Naive thymus-derived CD4-positive, alpha-beta T cell (primary cell): ENCODE measurements around the gene ATP11A. TPM values are rescaled to one million over a fixed set of nuclear protein-coding genes. Genes with fewer than 3 reads are reported as not detected.
A peak's percentile ranks its signal among the peaks of the same experiment; 100 is the strongest.

Source experiments
- ATAC-seq: fragments of 150-1000 bp; cut with Tn5 transposase; 2 replicates; pipeline ENCODE4 v1.10.0; 2021; ENCODE audit warnings: mild to moderate bottlenecking, moderate library complexity
- CTCF ChIA-PET: fragments of 350-600 bp; sonication (Branson Sonifier 250); formaldehyde crosslinking; loops from one replicate; lab custom pipeline; 2021; ENCODE audit warnings: antibody characterized with exemption; lab: Charles Lee
- POLR2A ChIA-PET: fragments of 350-600 bp; sonication (Branson Sonifier 250); formaldehyde crosslinking; loops from one replicate; lab custom pipeline; 2021; ENCODE audit warnings: antibody characterized with exemption, inconsistent platforms; lab: Charles Lee
- DNase-seq, 9 donors: peaks; one replicate each; pipeline versions ENCODE4 v3.0.0 to v3.0.0-alpha.2; 2020 to 2022; ENCODE audit warnings: mixed read lengths in 1 of 9
- H3K27ac ChIP-seq: one replicate; pipeline ENCODE4 v1.7.0; 2013; ENCODE audit warnings: mild to moderate bottlenecking, low read depth, low read length, moderate library complexity
- H3K27me3 ChIP-seq, 2 donors: one replicate each; pipeline ENCODE4 v1.7.0; 2013; ENCODE audit warnings: low read length in 2 of 2, mild to moderate bottlenecking in 2 of 2, moderate library complexity in 2 of 2; ENCODE audit not compliant: control insufficient read depth in 2 of 2, insufficient read depth in 2 of 2
- H3K36me3 ChIP-seq, 3 experiments: 1 replicate in 2 of 3; 2 replicates in 1 of 3; pipeline ENCODE4 v1.7.0; 2013; ENCODE audit warnings: low read length in 3 of 3, mild to moderate bottlenecking in 3 of 3, moderate library complexity in 1 of 3; ENCODE audit not compliant: insufficient read depth in 3 of 3, control insufficient read depth in 2 of 3
- H3K4me1 ChIP-seq, 2 donors: one replicate each; pipeline ENCODE4 v1.7.0; 2013; ENCODE audit warnings: low read length in 2 of 2, mild to moderate bottlenecking in 2 of 2, moderate library complexity in 1 of 2; ENCODE audit not compliant: control insufficient read depth in 2 of 2, insufficient read depth in 2 of 2
- H3K4me3 ChIP-seq: 2 replicates; pipeline ENCODE4 v1.7.0; 2013; ENCODE audit warnings: mild to moderate bottlenecking, low read length
- H3K9me3 ChIP-seq, 3 experiments: 1 replicate in 2 of 3; 2 replicates in 1 of 3; pipeline ENCODE4 v1.7.0; 2013; ENCODE audit warnings: low read length in 3 of 3; ENCODE audit not compliant: control insufficient read depth in 2 of 3
- H3K27ac Mint-ChIP-seq, 9 donors: one replicate each; pipeline ENCODE4 v1.8.0; 2020 to 2022; ENCODE audit warnings: mixed read lengths in 9 of 9, mild to moderate bottlenecking in 8 of 9, moderate library complexity in 5 of 9, inconsistent platforms in 2 of 9
- H3K27me3 Mint-ChIP-seq, 5 donors: one replicate each; pipeline ENCODE4 v1.8.0; 2021 to 2022; ENCODE audit warnings: mixed read lengths in 5 of 5, mild to moderate bottlenecking in 1 of 5
- H3K36me3 Mint-ChIP-seq, 5 donors: one replicate each; pipeline ENCODE4 v1.8.0; 2020 to 2022; ENCODE audit warnings: mixed read lengths in 5 of 5, mild to moderate bottlenecking in 3 of 5, inconsistent platforms in 1 of 5
- H3K4me1 Mint-ChIP-seq, 7 donors: one replicate each; pipeline ENCODE4 v1.8.0; 2020 to 2022; ENCODE audit warnings: mixed read lengths in 7 of 7, mild to moderate bottlenecking in 3 of 7, inconsistent platforms in 1 of 7
- H3K4me3 Mint-ChIP-seq, 10 donors: one replicate each; pipeline ENCODE4 v1.8.0; 2020 to 2022; ENCODE audit warnings: mild to moderate bottlenecking in 10 of 10, mixed read lengths in 10 of 10, moderate library complexity in 6 of 10, inconsistent platforms in 2 of 10
- H3K9me3 Mint-ChIP-seq, 11 donors: one replicate each; pipeline ENCODE4 v1.8.0; 2020 to 2022; ENCODE audit warnings: mixed read lengths in 11 of 11, mild to moderate bottlenecking in 4 of 11, inconsistent platforms in 1 of 11, moderate library complexity in 1 of 11
- intact Hi-C, 2 donors: fragments of 100-400 bp; cut with micrococcal nuclease; formaldehyde crosslinking; loops; one replicate each; pipeline ENCODE4 v1.15.1; 2023
- polyA plus RNA-seq, 2 donors: library from polyadenylated mRNA; unstranded; fragments of 300-500 nt; fragmentation: Illumina TruSeq; gene quantifications; one replicate each; pipeline ENCODE4 v1.2.3, GENCODE V29; 2021
- total RNA-seq, 6 experiments: library from RNA in 5 of 6; stranded (reverse) in 5 of 6; gene quantifications; 1 replicate in 5 of 6; 2 replicates in 1 of 6; pipeline ENCODE4 v1.2.3 and lab custom pipeline; 2021 to 2026

The ATP11A gene
- total and polyA plus RNA-seq, 7 experiments from 2014 or later = 4.3 to 111 (median 58.5) TPM

GRCh38 chr13:112854321-112854720, 164.5 kb downstream of the ATP11A start:
- DNase-seq (no peak), ATAC-seq (no peak)
- H3K9me3 ChIP-seq = no peaks in the 10 kb centered on the region
- no peaks in the 10 kb centered on the region for H3K27me3 ChIP-seq
- peaks cover 6 to 91% (median 34%) of the 10 kb centered on the region in 5 donors for H3K36me3 Mint-ChIP-seq
- ChIA-PET POLR2A (no interaction called here), CTCF (no interaction called here)
- peaks cover 0 to 11% (median 0%) of the 10 kb centered on the region in 7 donors for H3K4me1 Mint-ChIP-seq
- intact Hi-C loops = no loop called here
- H3K27ac ChIP-seq = no peak overlapping the region
- no peaks in the 10 kb centered on the region for H3K4me1 ChIP-seq
- H3K4me3 Mint-ChIP-seq = no peak overlapping the region
- H3K27me3 Mint-ChIP-seq = no peaks in the 10 kb centered on the region
- peaks cover 3 to 69% (median 6%) of the 10 kb centered on the region in 3 experiments for H3K36me3 ChIP-seq
- H3K9me3 Mint-ChIP-seq = no peaks in the 10 kb centered on the region
- H3K27ac Mint-ChIP-seq = no peak overlapping the region
- no peak overlapping the region for H3K4me3 ChIP-seq

GRCh38 chr13:112855859-112856258, 166.0 kb downstream of the ATP11A start:
- Mint-ChIP-seq H3K9me3 (no peaks in the 10 kb centered on the region), H3K4me1 (peaks cover 0 to 2% (median 0%) of the 10 kb centered on the region in 7 donors), H3K27ac (peak overlapping the region in 1 of 9 donors; percentile 10), H3K4me3 (no peak overlapping the region), H3K36me3 (peaks cover 2 to 89% (median 34%) of the 10 kb centered on the region in 5 donors), H3K27me3 (no peaks in the 10 kb centered on the region)
- Histone ChIP-seq H3K4me3 (no peak overlapping the region), H3K9me3 (no peaks in the 10 kb centered on the region), H3K27ac (no peak overlapping the region), H3K4me1 (no peaks in the 10 kb centered on the region), H3K36me3 (peaks cover 6 to 81% (median 11%) of the 10 kb centered on the region in 3 experiments), H3K27me3 (no peaks in the 10 kb centered on the region)
- ATAC-seq (no peak), DNase-seq (no peak)
- ChIA-PET CTCF (no interaction called here), POLR2A (no interaction called here)
- intact Hi-C loops = no loop called here

- ChIA-PET POLR2A (no interaction called here), CTCF (no interaction called here)
- intact Hi-C loops = no loop called here
- Histone ChIP-seq H3K4me1 (no peaks in the 10 kb centered on the region), H3K27ac (no peak overlapping the region), H3K9me3 (no peaks in the 10 kb centered on the region), H3K27me3 (no peaks in the 10 kb centered on the region), H3K4me3 (no peak overlapping the region), H3K36me3 (peaks cover 6 to 89% (median 11%) of the 10 kb centered on the region in 3 experiments)
- H3K27me3 Mint-ChIP-seq = no peaks in the 10 kb centered on the region
- ATAC-seq (no peak), DNase-seq (no peak)
- peaks cover 0 to 87% (median 35%) of the 10 kb centered on the region in 5 donors for H3K36me3 Mint-ChIP-seq
- no peaks in the 10 kb centered on the region for H3K9me3 Mint-ChIP-seq
- H3K4me1 Mint-ChIP-seq = no peaks in the 10 kb centered on the region
- H3K4me3 Mint-ChIP-seq = no peak overlapping the region
- H3K27ac Mint-ChIP-seq = no peak overlapping the region
These were observed 168.2 kb downstream of the ATP11A start for GRCh38 chr13:112857914-112858490.

GRCh38 chr13:112859128-112859816, 169.4 kb downstream of the ATP11A start:
- intact Hi-C loops = no loop called here
- H3K27me3 Mint-ChIP-seq = no peaks in the 10 kb centered on the region
- H3K9me3 Mint-ChIP-seq = no peaks in the 10 kb centered on the region
- H3K9me3 ChIP-seq = no peaks in the 10 kb centered on the region
- H3K4me1 Mint-ChIP-seq = no peaks in the 10 kb centered on the region
- ChIA-PET CTCF (no interaction called here), POLR2A (no interaction called here)
- no peak overlapping the region for H3K4me3 ChIP-seq
- peaks cover 6 to 81% (median 11%) of the 10 kb centered on the region in 3 experiments for H3K36me3 ChIP-seq
- no peak for DNase-seq
- no peaks in the 10 kb centered on the region for H3K27me3 ChIP-seq
- no peak for ATAC-seq
- H3K27ac Mint-ChIP-seq = no peak overlapping the region
- H3K4me3 Mint-ChIP-seq = no peak overlapping the region
- H3K27ac ChIP-seq = no peak overlapping the region
- H3K36me3 Mint-ChIP-seq = peaks cover 0 to 77% (median 34%) of the 10 kb centered on the region in 5 donors
- H3K4me1 ChIP-seq = no peaks in the 10 kb centered on the region

- DNase-seq (no peak), ATAC-seq (no peak)
- CTCF ChIA-PET = no interaction called here
- no peak overlapping the region for H3K27ac ChIP-seq
- POLR2A ChIA-PET = no interaction called here
- no peaks in the 10 kb centered on the region for H3K9me3 ChIP-seq
- H3K4me1 ChIP-seq = no peaks in the 10 kb centered on the region
- H3K27me3 Mint-ChIP-seq = no peaks in the 10 kb centered on the region
- H3K27me3 ChIP-seq = no peaks in the 10 kb centered on the region
- H3K36me3 Mint-ChIP-seq = peaks cover 0 to 73% (median 34%) of the 10 kb centered on the region in 5 donors
- H3K4me3 Mint-ChIP-seq = no peak overlapping the region
- intact Hi-C loops = no loop called here
- no peak overlapping the region for H3K27ac Mint-ChIP-seq
- no peak overlapping the region for H3K4me3 ChIP-seq
- H3K36me3 ChIP-seq = peaks cover 3 to 75% (median 11%) of the 10 kb centered on the region in 3 experiments
- no peaks in the 10 kb centered on the region for H3K4me1 Mint-ChIP-seq
- no peaks in the 10 kb centered on the region for H3K9me3 Mint-ChIP-seq
These were observed 170.0 kb downstream of the ATP11A start for GRCh38 chr13:112859817-112860190.

- no peaks in the 10 kb centered on the region for H3K27me3 Mint-ChIP-seq
- peaks cover 0 to 2% (median 0%) of the 10 kb centered on the region in 11 donors for H3K9me3 Mint-ChIP-seq
- POLR2A ChIA-PET = no interaction called here
- H3K27ac Mint-ChIP-seq = no peak overlapping the region
- intact Hi-C loops = no loop called here
- CTCF ChIA-PET = no interaction called here
- no peak overlapping the region for H3K4me3 Mint-ChIP-seq
- ATAC-seq = no peak
- no peaks in the 10 kb centered on the region for H3K4me1 Mint-ChIP-seq
- Histone ChIP-seq H3K27me3 (no peaks in the 10 kb centered on the region), H3K4me1 (no peaks in the 10 kb centered on the region), H3K4me3 (no peak overlapping the region), H3K36me3 (peaks cover 0 to 68% (median 15%) of the 10 kb centered on the region in 3 experiments), H3K9me3 (no peaks in the 10 kb centered on the region), H3K27ac (no peak overlapping the region)
- DNase-seq = no peak
- H3K36me3 Mint-ChIP-seq = peaks cover 4 to 66% (median 42%) of the 10 kb centered on the region in 5 donors
These were observed 172.2 kb downstream of the ATP11A start for GRCh38 chr13:112861876-112862615.
